ENCODE data around the gene NRIP3. TPM values are rescaled to one million over a fixed set of nuclear protein-coding genes. Genes with fewer than 3 reads are reported as not detected.

NRIP3 gene
- total RNA-seq, 1 experiment from 2014 or later, result 22.8 TPM

- CTCF ChIA-PET, result interaction anchor here (0.5 to 2.7 kb wide), 19 partner anchors 13 to 1973 kb away, joined by 3 to 43 read pairs (median 4); a partner anchor contains a TSS
- TF ChIP-seq, protein P1, sequence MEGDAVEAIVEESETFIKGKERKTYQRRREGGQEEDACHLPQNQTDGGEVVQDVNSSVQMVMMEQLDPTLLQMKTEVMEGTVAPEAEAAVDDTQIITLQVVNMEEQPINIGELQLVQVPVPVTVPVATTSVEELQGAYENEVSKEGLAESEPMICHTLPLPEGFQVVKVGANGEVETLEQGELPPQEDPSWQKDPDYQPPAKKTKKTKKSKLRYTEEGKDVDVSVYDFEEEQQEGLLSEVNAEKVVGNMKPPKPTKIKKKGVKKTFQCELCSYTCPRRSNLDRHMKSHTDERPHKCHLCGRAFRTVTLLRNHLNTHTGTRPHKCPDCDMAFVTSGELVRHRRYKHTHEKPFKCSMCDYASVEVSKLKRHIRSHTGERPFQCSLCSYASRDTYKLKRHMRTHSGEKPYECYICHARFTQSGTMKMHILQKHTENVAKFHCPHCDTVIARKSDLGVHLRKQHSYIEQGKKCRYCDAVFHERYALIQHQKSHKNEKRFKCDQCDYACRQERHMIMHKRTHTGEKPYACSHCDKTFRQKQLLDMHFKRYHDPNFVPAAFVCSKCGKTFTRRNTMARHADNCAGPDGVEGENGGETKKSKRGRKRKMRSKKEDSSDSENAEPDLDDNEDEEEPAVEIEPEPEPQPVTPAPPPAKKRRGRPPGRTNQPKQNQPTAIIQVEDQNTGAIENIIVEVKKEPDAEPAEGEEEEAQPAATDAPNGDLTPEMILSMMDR (IDR thresholded peaks at IDR 0.05), result peak; percentile 89
- no peak for TF ChIP-seq REST (IDR thresholded peaks at IDR 0.05; ENCODE audit: insufficient read depth in 1 of 2, low read depth in 2 of 2, low read length in 1 of 2)
- TF ChIP-seq TCF7L2 (IDR thresholded peaks at IDR 0.05; ENCODE audit: low read depth, low read length), result no peak
- TF ChIP-seq SIN3A (IDR thresholded peaks at IDR 0.05; ENCODE audit: borderline replicate concordance, insufficient read depth, low read depth, low read length), result no peak
- peak; percentile 36; the same call in 1 of the 2 replicates for ATAC-seq
- intact Hi-C loops (cut with micrococcal nuclease; ENCODE audit: unreplicated experiment), result loop anchor here (1.0 to 5.0 kb wide), 2 partner anchors 45 to 272 kb away; no protein-coding TSS in a partner anchor
- H3K36me3 ChIP-seq (ENCODE audit: control insufficient read depth, insufficient read depth, low read length), result peaks cover 4% of the 10 kb centered on the region
- H3K27me3 ChIP-seq (ENCODE audit: control insufficient read depth, insufficient read depth, low read length), result no peaks in the 10 kb centered on the region
- POLR2A ChIA-PET, result interaction anchor here (0.6 to 0.7 kb wide), 6 partner anchors 17 to 710 kb away, joined by 3 to 19 read pairs (median 5); partner anchors contain the start of genes ASCL3, RPL27A and TRIM66
- H3K27ac ChIP-seq (ENCODE audit: low read length), result 0 out of 2 replicates have a peak overlapping the region, but pooled peaks have one; percentile 1
- peak; percentile 85 for DNase-seq (ENCODE audit: low read depth, low spot score)
- H3K4me1 ChIP-seq (ENCODE audit: control insufficient read depth, insufficient read depth, low read length), result peaks cover 20% of the 10 kb centered on the region
- in situ Hi-C loops (cut with HindIII; ENCODE audit: low pct_unique_long_range_greater_than_20kb, low sequenced_read_pairs), result no loop called here
- H3K4me3 ChIP-seq (ENCODE audit: low read depth in 2 of 2, low read length in 2 of 2), result no peak overlapping the region
- BruUV-seq (replicated peaks), result no TSS peak
- H3K9me3 ChIP-seq (ENCODE audit: control insufficient read depth, insufficient read depth, low read depth, low read length), result no peaks in the 10 kb centered on the region
Measured at GRCh38 chr11:8959546-8960166, 44.1 kb downstream of the NRIP3 start.

GRCh38 chr11:8956860-8957259, 46.9 kb downstream of the NRIP3 start:
- CTCF ChIA-PET, result no interaction called here
- TF ChIP-seq SIN3A (IDR thresholded peaks at IDR 0.05; ENCODE audit: borderline replicate concordance, insufficient read depth, low read depth, low read length) (no peak), POLR2AphosphoS5 (IDR thresholded peaks at IDR 0.05; ENCODE audit: low read depth, low read length) (no peak), REST (IDR thresholded peaks at IDR 0.05; ENCODE audit: insufficient read depth in 1 of 2, low read depth in 2 of 2, low read length in 1 of 2) (no peak), TCF7L2 (IDR thresholded peaks at IDR 0.05; ENCODE audit: low read depth, low read length) (no peak)
- TF ChIP-seq, protein P1 (IDR thresholded peaks at IDR 0.05), result no peak
- no peak overlapping the region for H3K4me3 ChIP-seq (ENCODE audit: low read depth in 2 of 2, low read length in 2 of 2)
- no peak for DNase-seq (ENCODE audit: low read depth, low spot score)
- in situ Hi-C loops (cut with HindIII; ENCODE audit: low pct_unique_long_range_greater_than_20kb, low sequenced_read_pairs), result no loop called here
- no peak for ATAC-seq
- no peaks in the 10 kb centered on the region for H3K27me3 ChIP-seq (ENCODE audit: control insufficient read depth, insufficient read depth, low read length)
- BruUV-seq (replicated peaks), result no TSS peak
- POLR2A ChIA-PET, result no interaction called here
- no peak overlapping the region for H3K27ac ChIP-seq (ENCODE audit: low read length)
- H3K9me3 ChIP-seq (ENCODE audit: control insufficient read depth, insufficient read depth, low read depth, low read length), result no peaks in the 10 kb centered on the region
- intact Hi-C loops (cut with micrococcal nuclease; ENCODE audit: unreplicated experiment), result loop anchor here (5.0 kb wide), 1 partner anchor 270 kb away; no protein-coding TSS in a partner anchor
- peaks cover 8% of the 10 kb centered on the region for H3K4me1 ChIP-seq (ENCODE audit: control insufficient read depth, insufficient read depth, low read length)
- peaks cover 10% of the 10 kb centered on the region for H3K36me3 ChIP-seq (ENCODE audit: control insufficient read depth, insufficient read depth, low read length)

All from Panc1 (cell line).